Osteoblast (primary cell): ENCODE measurements around the gene MIP. TPM values are rescaled to one million over a fixed set of nuclear protein-coding genes. Genes with fewer than 3 reads are reported as not detected.

Experiments used
- DNase-seq: peaks from one replicate; pipeline ENCODE4 v3.0.0; 2011; ENCODE audit warnings: low spot score, mixed read lengths; ENCODE audit not compliant: insufficient read length; ENCODE audit errors: missing footprints
- H2AFZ ChIP-seq: 2 replicates; pipeline ENCODE4 v1.6.0; 2011; ENCODE audit warnings: mild to moderate bottlenecking, low read length
- H3K27ac ChIP-seq: 2 replicates; pipeline ENCODE4 v1.5.1; 2011; ENCODE audit warnings: mild to moderate bottlenecking, low read depth, low read length, moderate library complexity
- H3K27me3 ChIP-seq: 2 replicates; pipeline ENCODE4 v1.6.0; 2012; ENCODE audit warnings: mild to moderate bottlenecking, control low read depth, inconsistent platforms, low read length, moderate library complexity; ENCODE audit not compliant: insufficient read depth
- H3K36me3 ChIP-seq: 2 replicates; pipeline ENCODE4 v1.5.1; 2011; ENCODE audit warnings: mild to moderate bottlenecking, low read length, control low read depth, moderate library complexity; ENCODE audit not compliant: insufficient read depth
- H3K4me1 ChIP-seq: 2 replicates; pipeline ENCODE4 v1.5.1; 2011; ENCODE audit warnings: mild to moderate bottlenecking, low read length, control low read depth, moderate library complexity; ENCODE audit not compliant: insufficient read depth
- H3K4me2 ChIP-seq: 2 replicates; pipeline ENCODE4 v1.6.0; 2011; ENCODE audit warnings: mild to moderate bottlenecking, low read length; ENCODE audit not compliant: insufficient read depth
- H3K4me3 ChIP-seq: fragments of 200-600 bp; sonication (generic); 3 replicates; pipeline ENCODE4 v1.5.1; 2012; ENCODE audit warnings: mild to moderate bottlenecking, low read length, inconsistent platforms; ENCODE audit not compliant: insufficient read depth
- H3K79me2 ChIP-seq: 2 replicates; pipeline ENCODE4 v1.6.0; 2012; ENCODE audit warnings: mild to moderate bottlenecking, low read length, control low read depth, inconsistent platforms; ENCODE audit not compliant: insufficient read depth
- H3K9me3 ChIP-seq: 2 replicates; pipeline ENCODE4 v1.5.1; 2011; ENCODE audit warnings: low read depth, low read length, control low read depth
- H4K20me1 ChIP-seq: 2 replicates; pipeline ENCODE4 v1.6.0; 2012; ENCODE audit warnings: mild to moderate bottlenecking, low read length, control low read depth; ENCODE audit not compliant: insufficient read depth
- total RNA-seq: library from RNA; depleted of rRNA; stranded (reverse); fragments of >200 nt; gene quantifications from 2 replicates; pipeline ENCODE4 v1.2.3, GENCODE V29; 2012
- TF ChIP-seq, protein P1 (sequence below): IDR thresholded peaks from 2 replicates; pipeline ENCODE4 v1.5.1; 2011; ENCODE audit warnings: mild to moderate bottlenecking, low read depth, low read length, moderate library complexity; ENCODE audit errors: extremely low read depth

Gene MIP
- total RNA-seq, 1 donor = not detected

DNA sequence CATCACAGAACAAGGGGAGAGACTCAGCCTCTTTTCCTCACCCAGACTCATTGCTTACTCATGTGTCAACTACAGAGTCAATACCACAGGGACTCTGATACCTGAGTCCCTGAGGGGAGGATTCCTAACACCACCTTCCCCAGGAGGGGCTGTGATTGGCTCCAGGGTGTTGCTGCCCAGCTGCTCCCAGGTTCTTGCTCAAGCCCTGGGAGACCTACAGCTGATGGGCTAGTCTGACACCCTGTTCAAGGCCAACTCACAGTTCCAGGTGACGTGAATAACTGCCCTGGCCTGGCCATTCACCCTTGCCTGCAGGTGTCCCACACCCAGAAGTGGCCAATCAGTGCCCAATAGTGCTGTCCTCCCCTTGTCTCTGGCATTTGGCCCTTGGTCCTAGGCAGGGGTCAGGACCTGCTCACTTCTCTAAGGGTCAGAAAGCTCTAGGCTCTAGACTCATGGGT is 22.5 kb upstream of the MIP start:
- Histone ChIP-seq H3K4me2 (no peak overlapping the region), H3K9me3 (no peaks in the 10 kb centered on the region), H3K4me1 (no peaks in the 10 kb centered on the region), H3K27ac (no peak overlapping the region), H4K20me1 (peaks cover 4% of the 10 kb centered on the region), H3K27me3 (no peaks in the 10 kb centered on the region), H3K79me2 (peaks cover 1% of the 10 kb centered on the region), H2AFZ (no peak overlapping the region), H3K36me3 (peaks cover 2% of the 10 kb centered on the region), H3K4me3 (no peak overlapping the region)
- DNase-seq = no peak
- TF ChIP-seq, protein P1, sequence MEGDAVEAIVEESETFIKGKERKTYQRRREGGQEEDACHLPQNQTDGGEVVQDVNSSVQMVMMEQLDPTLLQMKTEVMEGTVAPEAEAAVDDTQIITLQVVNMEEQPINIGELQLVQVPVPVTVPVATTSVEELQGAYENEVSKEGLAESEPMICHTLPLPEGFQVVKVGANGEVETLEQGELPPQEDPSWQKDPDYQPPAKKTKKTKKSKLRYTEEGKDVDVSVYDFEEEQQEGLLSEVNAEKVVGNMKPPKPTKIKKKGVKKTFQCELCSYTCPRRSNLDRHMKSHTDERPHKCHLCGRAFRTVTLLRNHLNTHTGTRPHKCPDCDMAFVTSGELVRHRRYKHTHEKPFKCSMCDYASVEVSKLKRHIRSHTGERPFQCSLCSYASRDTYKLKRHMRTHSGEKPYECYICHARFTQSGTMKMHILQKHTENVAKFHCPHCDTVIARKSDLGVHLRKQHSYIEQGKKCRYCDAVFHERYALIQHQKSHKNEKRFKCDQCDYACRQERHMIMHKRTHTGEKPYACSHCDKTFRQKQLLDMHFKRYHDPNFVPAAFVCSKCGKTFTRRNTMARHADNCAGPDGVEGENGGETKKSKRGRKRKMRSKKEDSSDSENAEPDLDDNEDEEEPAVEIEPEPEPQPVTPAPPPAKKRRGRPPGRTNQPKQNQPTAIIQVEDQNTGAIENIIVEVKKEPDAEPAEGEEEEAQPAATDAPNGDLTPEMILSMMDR = no peak

DNA sequence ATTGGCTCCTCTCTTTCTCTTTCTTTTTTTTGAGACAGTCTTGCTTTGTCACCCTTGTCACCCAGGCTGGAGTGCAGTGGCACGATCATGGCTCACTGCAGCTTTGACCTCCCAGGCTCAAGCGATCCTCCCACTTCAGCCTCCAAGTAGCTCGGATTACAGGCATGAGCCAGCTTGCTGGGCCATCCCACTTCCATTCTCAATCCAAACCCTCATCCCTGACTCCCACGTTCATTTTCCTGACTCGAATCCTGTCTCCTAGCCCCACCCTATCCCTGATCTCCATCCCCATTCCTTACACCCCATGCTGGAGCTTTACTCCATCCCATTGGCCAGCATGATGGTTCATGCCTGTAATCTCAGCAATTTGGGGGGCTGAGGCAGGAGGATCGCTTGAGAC is 21.7 kb upstream of the MIP start:
- no peak overlapping the region for H2AFZ ChIP-seq

DNA sequence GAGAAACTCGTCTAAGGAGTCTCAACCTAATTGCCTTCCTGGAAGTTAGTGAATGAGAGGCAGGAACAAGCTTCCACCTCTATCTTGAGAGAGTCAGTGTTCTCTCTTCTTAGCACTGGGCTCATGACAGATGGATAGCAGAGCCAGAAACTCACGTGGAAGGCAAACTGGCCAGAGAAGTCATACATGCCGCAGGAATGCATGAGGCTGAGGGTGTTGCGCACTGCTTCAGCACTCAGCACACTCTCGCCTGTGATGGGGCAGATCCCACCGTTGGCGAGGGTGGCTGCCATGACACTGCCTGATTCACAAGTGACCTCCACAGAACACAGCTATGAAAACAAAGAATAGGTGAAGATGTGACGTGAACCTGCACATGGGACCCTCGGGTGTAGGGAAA is 19.9 kb upstream of the MIP start:
- TF ChIP-seq, protein P1 = no peak
- H3K27ac ChIP-seq = no peak overlapping the region

More for the DNA sequence above, 21.7 kb upstream of the MIP start:
- Histone ChIP-seq H3K79me2 (peaks cover 7% of the 10 kb centered on the region), H4K20me1 (peaks cover 4% of the 10 kb centered on the region), H3K4me3 (no peak overlapping the region), H3K4me1 (no peaks in the 10 kb centered on the region), H3K27ac (no peak overlapping the region), H3K4me2 (no peak overlapping the region), H3K36me3 (peaks cover 2% of the 10 kb centered on the region), H3K27me3 (no peaks in the 10 kb centered on the region), H3K9me3 (no peaks in the 10 kb centered on the region)
- TF ChIP-seq, protein P1 = no peak
- no peak for DNase-seq

DNA sequence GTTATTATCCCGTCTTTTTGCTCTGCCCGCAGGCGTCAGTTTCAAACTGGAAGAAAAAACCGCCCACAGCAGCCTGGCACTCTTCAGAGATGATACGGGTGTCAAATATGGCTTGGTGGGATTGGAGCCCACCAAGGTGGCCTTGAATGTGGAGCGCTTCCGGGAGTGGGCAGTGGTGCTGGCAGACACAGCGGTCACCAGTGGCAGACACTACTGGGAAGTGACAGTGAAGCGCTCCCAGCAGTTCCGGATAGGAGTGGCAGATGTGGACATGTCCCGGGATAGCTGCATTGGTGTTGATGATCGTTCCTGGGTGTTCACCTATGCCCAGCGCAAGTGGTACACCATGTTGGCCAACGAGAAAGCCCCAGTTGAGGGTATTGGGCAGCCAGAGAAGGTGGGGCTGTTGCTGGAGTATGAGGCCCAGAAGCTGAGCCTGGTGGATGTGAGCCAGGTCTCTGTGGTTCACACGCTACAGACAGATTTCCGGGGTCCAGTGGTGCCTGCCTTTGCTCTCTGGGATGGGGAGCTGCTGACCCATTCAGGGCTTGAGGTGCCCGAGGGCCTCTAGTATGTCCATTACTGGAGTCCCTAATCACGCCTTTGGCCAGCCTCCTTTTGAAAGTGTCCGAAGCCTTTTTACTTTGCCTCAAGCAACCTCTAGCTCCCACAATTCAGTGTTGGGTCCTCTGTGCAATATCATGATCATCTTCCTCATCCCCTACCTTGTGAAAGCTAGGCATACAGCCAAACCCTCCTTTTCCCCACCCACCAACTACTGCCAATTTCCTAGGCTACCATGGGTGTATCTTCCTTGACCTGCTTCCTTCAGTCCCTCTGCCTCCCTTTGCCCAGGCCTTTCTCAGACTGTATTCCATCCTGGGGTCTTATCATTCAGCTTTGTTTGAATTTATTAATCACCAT is 14.8 kb upstream of the MIP start:
- Histone ChIP-seq H3K9me3 (no peaks in the 10 kb centered on the region), H3K79me2 (peaks cover 34% of the 10 kb centered on the region), H3K27ac (peak overlapping the region; percentile 93), H3K4me1 (peaks cover 8% of the 10 kb centered on the region), H3K27me3 (no peaks in the 10 kb centered on the region), H4K20me1 (no peaks in the 10 kb centered on the region), H3K4me3 (peak overlapping the region; percentile 98), H2AFZ (peak overlapping the region; percentile 96), H3K36me3 (peaks cover 8% of the 10 kb centered on the region), H3K4me2 (peak overlapping the region; percentile 98)
- TF ChIP-seq, protein P1 = no peak
- peak; percentile 65 for DNase-seq

More for the DNA sequence above, 19.9 kb upstream of the MIP start:
- no peaks in the 10 kb centered on the region for H3K9me3 ChIP-seq
- peaks cover 8% of the 10 kb centered on the region for H3K36me3 ChIP-seq
- no peak overlapping the region for H2AFZ ChIP-seq
- H3K4me3 ChIP-seq = no peak overlapping the region
- H3K4me2 ChIP-seq = no peak overlapping the region
- H3K27me3 ChIP-seq = no peaks in the 10 kb centered on the region
- no peak for DNase-seq
- H3K79me2 ChIP-seq = peaks cover 24% of the 10 kb centered on the region
- H3K4me1 ChIP-seq = peaks cover 4% of the 10 kb centered on the region
- H4K20me1 ChIP-seq = no peaks in the 10 kb centered on the region
